ENCODE measurements around the gene MRTFA. TPM values are rescaled to one million over a fixed set of nuclear protein-coding genes. Genes with fewer than 3 reads are reported as not detected.

Gene MRTFA
- total RNA-seq = 10 to 100 TPM; 45.5 to 90.2 (median 78.3) TPM

DNA sequence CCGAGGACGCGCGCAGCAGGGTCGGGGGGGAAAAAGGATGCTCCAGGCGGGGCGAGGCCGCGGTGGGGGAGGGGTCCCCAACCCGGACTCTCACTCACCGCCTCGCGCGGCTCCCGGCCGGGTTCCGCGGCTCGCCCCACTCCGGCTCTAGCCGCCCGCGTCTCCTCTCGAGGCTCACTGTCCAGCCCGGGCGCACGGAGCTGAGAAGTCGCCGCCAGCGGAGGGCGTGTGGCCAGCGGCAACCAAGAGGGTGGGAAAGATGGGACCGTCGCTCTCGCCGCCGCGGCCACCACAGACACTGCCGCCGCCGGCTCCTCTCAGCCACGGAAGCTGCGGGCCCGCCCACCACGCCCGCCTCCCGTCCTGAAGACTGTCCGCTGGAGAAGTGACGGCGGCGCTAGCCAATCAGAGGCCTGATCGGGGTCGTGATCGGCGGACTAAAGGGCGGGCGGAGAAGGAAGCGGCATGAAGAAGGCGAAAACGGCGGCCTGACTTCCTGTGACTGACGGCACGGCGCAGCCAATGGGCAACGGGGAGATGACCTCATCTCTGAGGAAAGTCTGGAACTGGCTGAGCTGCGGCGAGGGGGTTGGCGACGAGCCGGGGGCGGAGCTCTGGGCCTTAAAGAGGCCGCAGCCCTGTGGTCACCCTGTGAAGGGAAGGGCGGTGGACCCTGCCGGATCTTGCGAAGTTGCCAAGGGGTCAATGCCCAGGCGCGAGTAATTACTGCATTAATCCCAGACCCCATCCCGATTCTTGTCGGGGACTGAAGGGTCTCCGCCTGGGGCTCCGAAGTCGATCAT, at the start of gene MRTFA:
Gene MRTFA, minus strand, starts transcription at position 340 of the 803 bp plus-strand sequence.
- peak; percentile 98 for ATAC-seq
- no peaks in the 10 kb centered on the region for H3K27me3 ChIP-seq
- H3K4me3 ChIP-seq = peak within 1 kb of the TSS; percentile 93 to 98
- peak within 1 kb of the TSS; percentile 86 to 96 (median 95) for H3K27ac ChIP-seq
- WGBS, 2 donors (ENCODE audit: low coverage in 1 of 2) = 0 to 1% methylated on average over 4 to 24 of the region's 82 CpGs
- peak; percentile 94 for TF ChIP-seq POLR2AphosphoS5 (IDR thresholded peaks at IDR 0.05)
- TF ChIP-seq, protein P1, sequence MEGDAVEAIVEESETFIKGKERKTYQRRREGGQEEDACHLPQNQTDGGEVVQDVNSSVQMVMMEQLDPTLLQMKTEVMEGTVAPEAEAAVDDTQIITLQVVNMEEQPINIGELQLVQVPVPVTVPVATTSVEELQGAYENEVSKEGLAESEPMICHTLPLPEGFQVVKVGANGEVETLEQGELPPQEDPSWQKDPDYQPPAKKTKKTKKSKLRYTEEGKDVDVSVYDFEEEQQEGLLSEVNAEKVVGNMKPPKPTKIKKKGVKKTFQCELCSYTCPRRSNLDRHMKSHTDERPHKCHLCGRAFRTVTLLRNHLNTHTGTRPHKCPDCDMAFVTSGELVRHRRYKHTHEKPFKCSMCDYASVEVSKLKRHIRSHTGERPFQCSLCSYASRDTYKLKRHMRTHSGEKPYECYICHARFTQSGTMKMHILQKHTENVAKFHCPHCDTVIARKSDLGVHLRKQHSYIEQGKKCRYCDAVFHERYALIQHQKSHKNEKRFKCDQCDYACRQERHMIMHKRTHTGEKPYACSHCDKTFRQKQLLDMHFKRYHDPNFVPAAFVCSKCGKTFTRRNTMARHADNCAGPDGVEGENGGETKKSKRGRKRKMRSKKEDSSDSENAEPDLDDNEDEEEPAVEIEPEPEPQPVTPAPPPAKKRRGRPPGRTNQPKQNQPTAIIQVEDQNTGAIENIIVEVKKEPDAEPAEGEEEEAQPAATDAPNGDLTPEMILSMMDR (IDR thresholded peaks at IDR 0.05) = peak in 2 of 4 experiments; percentile 6 to 12
- TF ChIP-seq POLR2A (IDR thresholded peaks at IDR 0.05) = peak; percentile 94 to 96
- TF ChIP-seq EP300 (IDR thresholded peaks at IDR 0.05) = no peak
- H3K36me3 ChIP-seq = no peaks in the 10 kb centered on the region
- H3K4me1 ChIP-seq = peaks cover 0 to 51% (median 0%) of the 10 kb centered on the region in 3 donors
- H3K9me3 ChIP-seq = no peaks in the 10 kb centered on the region

DNA sequence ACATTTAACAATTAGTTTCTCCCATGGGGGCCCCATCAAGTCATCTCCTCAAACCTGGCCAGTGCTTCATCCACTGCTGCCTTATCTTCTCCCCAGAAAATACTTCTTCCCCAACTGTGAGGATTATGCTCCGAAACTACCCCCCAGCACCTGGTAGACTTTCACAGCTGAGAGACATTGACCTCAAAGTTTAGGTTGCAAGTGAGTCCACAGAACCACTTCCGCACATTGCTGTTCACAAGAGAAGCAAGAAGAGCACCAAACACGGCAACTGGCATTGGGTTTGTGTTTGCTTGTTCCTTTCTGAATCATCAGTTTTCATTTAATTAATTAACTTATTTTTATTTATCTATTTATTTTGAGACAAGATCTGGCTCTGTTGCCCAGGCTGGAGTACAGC, 48.9 kb upstream of the MRTFA start:
- Histone ChIP-seq H3K27ac (no peak overlapping the region), H3K4me3 (no peak overlapping the region), H3K9me3 (no peaks in the 10 kb centered on the region), H3K27me3 (peaks cover 4% of the 10 kb centered on the region), H3K4me1 (peaks cover 0 to 8% (median 5%) of the 10 kb centered on the region in 3 donors), H3K36me3 (no peaks in the 10 kb centered on the region)
- no peak for TF ChIP-seq POLR2A (IDR thresholded peaks at IDR 0.05)
- no peak for TF ChIP-seq EP300 (IDR thresholded peaks at IDR 0.05)
- TF ChIP-seq, protein P1 (IDR thresholded peaks at IDR 0.05) = no peak
- no peak for TF ChIP-seq POLR2AphosphoS5 (IDR thresholded peaks at IDR 0.05)
- 96 to 100% methylated on average over 1 to 3 of the region's 3 CpGs for WGBS, 2 donors (ENCODE audit: low coverage in 1 of 2)
- no peak for ATAC-seq

DNA sequence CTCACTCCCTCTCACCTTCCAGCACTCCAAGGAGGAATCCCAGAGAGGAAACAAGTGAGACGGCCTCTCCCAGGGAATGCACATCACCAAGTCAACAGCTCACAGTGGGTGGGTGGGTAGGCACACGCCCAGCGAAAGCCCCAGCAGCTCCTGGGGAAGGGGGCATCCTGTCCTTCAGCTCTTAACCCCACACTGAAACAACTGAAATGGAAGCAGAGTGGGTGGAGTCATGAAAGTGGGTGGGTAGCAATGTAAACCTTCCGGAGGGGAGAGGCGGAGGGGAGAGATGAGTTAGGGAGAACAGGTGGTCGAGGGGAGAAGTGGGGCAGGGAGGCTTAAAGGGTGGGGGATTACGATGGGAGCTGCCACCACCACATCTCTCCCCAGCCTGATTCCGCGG, 48.2 kb upstream of the MRTFA start:
- TF ChIP-seq EP300 (IDR thresholded peaks at IDR 0.05) (no peak), POLR2A (IDR thresholded peaks at IDR 0.05) (no peak)
- TF ChIP-seq, protein P1 (IDR thresholded peaks at IDR 0.05) = no peak
- no peak overlapping the region for H3K27ac ChIP-seq
- 42 to 46% methylated on average over 6 of the region's 9 CpGs for WGBS, 2 donors (ENCODE audit: low coverage in 1 of 2)
- H3K27me3 ChIP-seq = peaks cover 6% of the 10 kb centered on the region
- H3K4me3 ChIP-seq = no peak overlapping the region
- no peak for ATAC-seq
- no peaks in the 10 kb centered on the region for H3K9me3 ChIP-seq
- H3K4me1 ChIP-seq = peaks cover 0 to 15% (median 6%) of the 10 kb centered on the region in 3 donors
- no peaks in the 10 kb centered on the region for H3K36me3 ChIP-seq

DNA sequence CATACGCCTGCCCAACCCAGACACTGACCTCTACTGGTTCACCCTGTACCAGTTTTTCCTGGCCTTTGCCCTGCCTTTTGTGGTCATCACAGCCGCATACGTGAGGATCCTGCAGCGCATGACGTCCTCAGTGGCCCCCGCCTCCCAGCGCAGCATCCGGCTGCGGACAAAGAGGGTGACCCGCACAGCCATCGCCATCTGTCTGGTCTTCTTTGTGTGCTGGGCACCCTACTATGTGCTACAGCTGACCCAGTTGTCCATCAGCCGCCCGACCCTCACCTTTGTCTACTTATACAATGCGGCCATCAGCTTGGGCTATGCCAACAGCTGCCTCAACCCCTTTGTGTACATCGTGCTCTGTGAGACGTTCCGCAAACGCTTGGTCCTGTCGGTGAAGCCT, 44.9 kb upstream of the MRTFA start:
- Histone ChIP-seq H3K4me1 (peaks cover 0 to 24% (median 12%) of the 10 kb centered on the region in 3 donors), H3K27ac (no peak overlapping the region), H3K4me3 (no peak overlapping the region), H3K27me3 (peaks cover 21% of the 10 kb centered on the region), H3K36me3 (no peaks in the 10 kb centered on the region), H3K9me3 (no peaks in the 10 kb centered on the region)
- 100% methylated on average over 4 of the region's 19 CpGs; no CpG with 5 or more reads in 1 of the 2 donors for WGBS, 2 donors (ENCODE audit: low coverage in 1 of 2)
- TF ChIP-seq POLR2AphosphoS5 (IDR thresholded peaks at IDR 0.05) = no peak
- TF ChIP-seq EP300 (IDR thresholded peaks at IDR 0.05) = no peak
- TF ChIP-seq, protein P1 (IDR thresholded peaks at IDR 0.05) = no peak
- TF ChIP-seq POLR2A (IDR thresholded peaks at IDR 0.05) = no peak
- no peak for ATAC-seq

DNA sequence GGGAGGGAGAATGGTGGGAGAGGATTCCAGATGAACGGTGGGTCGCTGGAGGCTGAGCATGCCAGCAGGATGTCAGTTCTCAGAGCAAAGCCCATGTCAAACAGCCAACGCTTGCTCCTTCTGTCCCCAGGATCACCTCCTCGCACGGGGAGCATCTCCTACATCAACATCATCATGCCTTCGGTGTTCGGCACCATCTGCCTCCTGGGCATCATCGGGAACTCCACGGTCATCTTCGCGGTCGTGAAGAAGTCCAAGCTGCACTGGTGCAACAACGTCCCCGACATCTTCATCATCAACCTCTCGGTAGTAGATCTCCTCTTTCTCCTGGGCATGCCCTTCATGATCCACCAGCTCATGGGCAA, 44.3 kb upstream of the MRTFA start:
- no peak overlapping the region for H3K27ac ChIP-seq
- TF ChIP-seq POLR2A (IDR thresholded peaks at IDR 0.05) = no peak
- no peak for TF ChIP-seq POLR2AphosphoS5 (IDR thresholded peaks at IDR 0.05)
- no peak for TF ChIP-seq EP300 (IDR thresholded peaks at IDR 0.05)
- TF ChIP-seq, protein P1 (IDR thresholded peaks at IDR 0.05) = no peak
- no peaks in the 10 kb centered on the region for H3K9me3 ChIP-seq
- no peaks in the 10 kb centered on the region for H3K36me3 ChIP-seq
- ATAC-seq = no peak
- H3K4me3 ChIP-seq = no peak overlapping the region
- 58 to 92% methylated on average over 2 to 14 of the region's 15 CpGs for WGBS, 2 donors (ENCODE audit: low coverage in 1 of 2)
- peaks cover 0 to 24% (median 12%) of the 10 kb centered on the region in 3 donors for H3K4me1 ChIP-seq
- peaks cover 21% of the 10 kb centered on the region for H3K27me3 ChIP-seq
